ENCODE results near the gene SH2D3A. TPM values are rescaled to one million over a fixed set of nuclear protein-coding genes. Genes with fewer than 3 reads are reported as not detected.
A peak's percentile ranks its signal among the peaks of the same experiment; 100 is the strongest.
"Not testable (repeated sequence)": the region's sequence is repeated elsewhere in the genome, so short reads cannot be mapped to it uniquely, and the experiment has no call there.

SH2D3A gene
- polyA plus RNA-seq (ENCODE audit: insufficient read length in 4 of 4) = 10 to 100 TPM in 1 of 4 donors, 1 to 10 TPM in 2, under 1 TPM in 1; 0.64 to 10.5 (median 6.6) TPM

GRCh38 chr19:6767357-6768235 lies at the start of gene SH2D3A:
TSS of gene SH2D3A (minus strand) at chr19:6767435. CDS start at chr19:6763748, 3,687 bp downstream.
- DNase-seq (ENCODE audit: low read depth in 4 of 4, low spot score in 3 of 4) = peak in 1 of 4 donors; percentile 53

GRCh38 chr19:6813659-6814058 lies 46.4 kb upstream of the SH2D3A start:
- DNase-seq (ENCODE audit: low read depth in 4 of 4, low spot score in 3 of 4) = no peak

- DNase-seq (ENCODE audit: low read depth in 4 of 4, low spot score in 3 of 4) = no peak
Measured at GRCh38 chr19:6812612-6813011, 45.4 kb upstream of the SH2D3A start.

GRCh38 chr19:6811906-6812305 lies 44.7 kb upstream of the SH2D3A start:
- DNase-seq (ENCODE audit: low read depth in 4 of 4, low spot score in 3 of 4) = no peak

GRCh38 chr19:6811378-6811777 lies 44.1 kb upstream of the SH2D3A start:
- no peak for DNase-seq (ENCODE audit: low read depth in 4 of 4, low spot score in 3 of 4)

GRCh38 chr19:6809262-6809661 lies 42.0 kb upstream of the SH2D3A start:
- DNase-seq (ENCODE audit: low read depth in 4 of 4, low spot score in 3 of 4) = no peak

GRCh38 chr19:6808494-6808893 lies 41.3 kb upstream of the SH2D3A start:
- no peak for DNase-seq (ENCODE audit: low read depth in 4 of 4, low spot score in 3 of 4)

- DNase-seq (ENCODE audit: low read depth in 4 of 4, low spot score in 3 of 4) = no peak
Measured at GRCh38 chr19:6807291-6807690, 40.1 kb upstream of the SH2D3A start.

- no peak for DNase-seq (ENCODE audit: low read depth in 4 of 4, low spot score in 3 of 4)
Measured at GRCh38 chr19:6806488-6806887, 39.3 kb upstream of the SH2D3A start.

GRCh38 chr19:6803036-6803404 lies 35.8 kb upstream of the SH2D3A start:
- DNase-seq (ENCODE audit: low read depth in 4 of 4, low spot score in 3 of 4) = no peak

- DNase-seq (ENCODE audit: low read depth in 4 of 4, low spot score in 3 of 4) = no peak
Measured at GRCh38 chr19:6802336-6803035, 35.3 kb upstream of the SH2D3A start.

GRCh38 chr19:6801485-6802086 lies 34.4 kb upstream of the SH2D3A start:
- DNase-seq (ENCODE audit: low read depth in 4 of 4, low spot score in 3 of 4) = no peak

GRCh38 chr19:6800991-6801484 lies 33.8 kb upstream of the SH2D3A start:
- no peak for DNase-seq (ENCODE audit: low read depth in 4 of 4, low spot score in 3 of 4)

- DNase-seq (ENCODE audit: low read depth in 4 of 4, low spot score in 3 of 4) = not testable (repeated sequence)
Measured at GRCh38 chr19:6800160-6800790, 33.0 kb upstream of the SH2D3A start.

GRCh38 chr19:6797646-6798045 lies 30.4 kb upstream of the SH2D3A start:
- no peak for DNase-seq (ENCODE audit: low read depth in 4 of 4, low spot score in 3 of 4)

- DNase-seq (ENCODE audit: low read depth in 4 of 4, low spot score in 3 of 4) = no peak
Measured at GRCh38 chr19:6796278-6796677, 29.0 kb upstream of the SH2D3A start.

- DNase-seq (ENCODE audit: low read depth in 4 of 4, low spot score in 3 of 4) = no peak
Measured at GRCh38 chr19:6794686-6795431, 27.6 kb upstream of the SH2D3A start.

- DNase-seq (ENCODE audit: low read depth in 4 of 4, low spot score in 3 of 4) = no peak
Measured at GRCh38 chr19:6793973-6794372, 26.7 kb upstream of the SH2D3A start.

- DNase-seq (ENCODE audit: low read depth in 4 of 4, low spot score in 3 of 4) = no peak
Measured at GRCh38 chr19:6793411-6793810, 26.2 kb upstream of the SH2D3A start.

GRCh38 chr19:6791237-6791636 lies 24.0 kb upstream of the SH2D3A start:
- no peak for DNase-seq (ENCODE audit: low read depth in 4 of 4, low spot score in 3 of 4)

Data from left renal pelvis (tissue), 4 donors.